HepG2 (cell line): ENCODE data around the gene EPB41L2. TPM values are rescaled to one million over a fixed set of nuclear protein-coding genes. Genes with fewer than 3 reads are reported as not detected.

ENCODE experiments used
- DPF2 ChIP-seq: sonication (generic); formaldehyde crosslinking; IDR thresholded peaks from 2 replicates; pipeline ENCODE4 v1.4.0; 2020; ENCODE audit warnings: mild to moderate bottlenecking, low read depth, missing genetic modification reagents, borderline replicate concordance
- ELF3 ChIP-seq: IDR thresholded peaks from 2 replicates; pipeline ENCODE4 v1.6.1; 2016; ENCODE audit warnings: missing genetic modification reagents, missing compliant biosample characterization
- HOXA5 ChIP-seq: sonication (generic); formaldehyde crosslinking; IDR thresholded peaks from 2 replicates; pipeline ENCODE4 v1.4.0; 2020; ENCODE audit warnings: missing genetic modification reagents
- IRF2 ChIP-seq: IDR thresholded peaks from 2 replicates; pipeline ENCODE4 v1.6.1; 2018; ENCODE audit warnings: missing genetic modification reagents, missing compliant biosample characterization
- KDM4B ChIP-seq: sonication (generic); formaldehyde crosslinking; IDR thresholded peaks from 2 replicates; pipeline ENCODE4 v1.4.0; 2020; ENCODE audit warnings: missing genetic modification reagents
- MIXL1 ChIP-seq: IDR thresholded peaks from 2 replicates; pipeline ENCODE4 v1.6.1; 2016
- MXD4 ChIP-seq: IDR thresholded peaks from 2 replicates; pipeline ENCODE4 v1.6.1; 2016; ENCODE audit warnings: mild to moderate bottlenecking, missing biosample characterization, missing genetic modification reagents
- PATZ1 ChIP-seq: sonication (generic); formaldehyde crosslinking; IDR thresholded peaks from 2 replicates; pipeline ENCODE4 v1.4.0; 2020; ENCODE audit warnings: missing genetic modification reagents
- RAD21 ChIP-seq: fragments of 450-650 bp; formaldehyde crosslinking; IDR thresholded peaks from 2 replicates; pipeline ENCODE4 v1.5.0; 2020; ENCODE audit warnings: mild to moderate bottlenecking
- SMAD3 ChIP-seq: sonication (generic); formaldehyde crosslinking; IDR thresholded peaks from 2 replicates; pipeline ENCODE4 v1.4.0; 2020; ENCODE audit warnings: missing genetic modification reagents
- SOX6 ChIP-seq, 2 experiments: fragments of 450-650 bp in 1 of 2; sonication (generic) in 1 of 2; formaldehyde crosslinking in 1 of 2; IDR thresholded peaks; 2 replicates each; pipeline versions ENCODE4 v1.4.0 to v1.6.1; 2017 to 2020; ENCODE audit warnings: antibody characterized with exemption in 1 of 2, mild to moderate bottlenecking in 1 of 2, missing genetic modification reagents in 1 of 2
- WIZ ChIP-seq: sonication (generic); formaldehyde crosslinking; IDR thresholded peaks from 2 replicates; pipeline ENCODE4 v1.5.1; 2020; ENCODE audit warnings: mild to moderate bottlenecking, missing genetic modification reagents
- ZBTB33 ChIP-seq: sonication (generic); formaldehyde crosslinking; IDR thresholded peaks from 2 replicates; pipeline ENCODE4 v1.4.0; 2020; ENCODE audit warnings: missing genetic modification reagents
- ZNF331 ChIP-seq: sonication (generic); formaldehyde crosslinking; IDR thresholded peaks from 2 replicates; pipeline ENCODE4 v1.4.0; 2020; ENCODE audit warnings: missing genetic modification reagents
- ZNF652 ChIP-seq: IDR thresholded peaks from 2 replicates; pipeline ENCODE4 v1.6.1; 2016; ENCODE audit warnings: low read depth, borderline replicate concordance
- polyA plus RNA-seq, 8 experiments: library from polyadenylated mRNA; depleted of rRNA in 3 of 8; stranded (reverse) in 7 of 8; unstranded in 1 of 8; fragments of >200 nt; fragmentation: Illumina TruSeq in 4 of 8; extraction: Trizol in 4 of 8; gene quantifications; 2 replicates each; pipeline versions ENCODE4 v1.2.1 to v1.2.3, GENCODE V29; 2011 to 2016; ENCODE audit warnings: low read depth in 4 of 8, missing spikeins in 1 of 8, mixed read lengths in 1 of 8; ENCODE audit not compliant: insufficient read depth in 1 of 8
- total RNA-seq, 5 experiments: library from RNA; depleted of rRNA; stranded (reverse); fragments of >200 nt; fragmentation: Illumina TruSeq; extraction: Trizol; gene quantifications; 2 replicates each; pipeline ENCODE4 v1.2.3, GENCODE V29; 2016; ENCODE audit warnings: low read depth in 1 of 5
- TF ChIP-seq, protein P1 (sequence below): sonication (generic); formaldehyde crosslinking; IDR thresholded peaks from 2 replicates; pipeline ENCODE4 v1.4.0; 2020; ENCODE audit warnings: missing genetic modification reagents
- TF ChIP-seq, protein P2 (sequence below): sonication (generic); formaldehyde crosslinking; IDR thresholded peaks from 2 replicates; pipeline ENCODE4 v1.4.0; 2020; ENCODE audit warnings: mild to moderate bottlenecking, missing genetic modification reagents

EPB41L2 gene
- total and polyA plus RNA-seq, 2 of the 13 experiments (the other 11 are each of a cell fraction or from before 2014, with no cell fraction given) = 41.7 to 56.4 TPM

GRCh38 chr6:130872250-130873095 is 190.6 kb downstream of the EPB41L2 start (continued):
- TF ChIP-seq DPF2 (CRISPR knock-in tag) = no peak
- 0 out of 2 replicates have a peak, but pooled peaks have one; percentile 64 for TF ChIP-seq HOXA5 (CRISPR knock-in tag)
- TF ChIP-seq, protein P1, sequence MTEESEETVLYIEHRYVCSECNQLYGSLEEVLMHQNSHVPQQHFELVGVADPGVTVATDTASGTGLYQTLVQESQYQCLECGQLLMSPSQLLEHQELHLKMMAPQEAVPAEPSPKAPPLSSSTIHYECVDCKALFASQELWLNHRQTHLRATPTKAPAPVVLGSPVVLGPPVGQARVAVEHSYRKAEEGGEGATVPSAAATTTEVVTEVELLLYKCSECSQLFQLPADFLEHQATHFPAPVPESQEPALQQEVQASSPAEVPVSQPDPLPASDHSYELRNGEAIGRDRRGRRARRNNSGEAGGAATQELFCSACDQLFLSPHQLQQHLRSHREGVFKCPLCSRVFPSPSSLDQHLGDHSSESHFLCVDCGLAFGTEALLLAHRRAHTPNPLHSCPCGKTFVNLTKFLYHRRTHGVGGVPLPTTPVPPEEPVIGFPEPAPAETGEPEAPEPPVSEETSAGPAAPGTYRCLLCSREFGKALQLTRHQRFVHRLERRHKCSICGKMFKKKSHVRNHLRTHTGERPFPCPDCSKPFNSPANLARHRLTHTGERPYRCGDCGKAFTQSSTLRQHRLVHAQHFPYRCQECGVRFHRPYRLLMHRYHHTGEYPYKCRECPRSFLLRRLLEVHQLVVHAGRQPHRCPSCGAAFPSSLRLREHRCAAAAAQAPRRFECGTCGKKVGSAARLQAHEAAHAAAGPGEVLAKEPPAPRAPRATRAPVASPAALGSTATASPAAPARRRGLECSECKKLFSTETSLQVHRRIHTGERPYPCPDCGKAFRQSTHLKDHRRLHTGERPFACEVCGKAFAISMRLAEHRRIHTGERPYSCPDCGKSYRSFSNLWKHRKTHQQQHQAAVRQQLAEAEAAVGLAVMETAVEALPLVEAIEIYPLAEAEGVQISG (CRISPR knock-in tag) = 0 out of 2 replicates have a peak, but pooled peaks have one; percentile 19
- TF ChIP-seq ZNF652 (CRISPR knock-in tag) = peak; percentile 8; the same call in 1 of the 2 replicates
- TF ChIP-seq SMAD3 (CRISPR knock-in tag) = 0 out of 2 replicates have a peak, but pooled peaks have one; percentile 38
- TF ChIP-seq MIXL1 (CRISPR knock-in tag) = peak; percentile 52; the same call in 1 of the 2 replicates
- 0 out of 2 replicates have a peak, but pooled peaks have one; percentile 16 for TF ChIP-seq ZNF331 (CRISPR knock-in tag)
- 0 out of 2 replicates have a peak, but pooled peaks have one; percentile 42 for TF ChIP-seq WIZ (CRISPR knock-in tag)
- TF ChIP-seq PATZ1 (CRISPR knock-in tag) = 0 out of 2 replicates have a peak, but pooled peaks have one; percentile 18
- TF ChIP-seq MXD4 (CRISPR knock-in tag) = 0 out of 2 replicates have a peak, but pooled peaks have one; percentile 20
- peak; percentile 77 for TF ChIP-seq RAD21
- peak; percentile 34; the same call in 1 of the 2 replicates for TF ChIP-seq ELF3 (CRISPR knock-in tag)
- 0 out of 2 replicates have a peak, but pooled peaks have one; percentile 24 for TF ChIP-seq KDM4B (CRISPR knock-in tag)
- 0 out of 2 replicates have a peak, but pooled peaks have one; percentile 17 for TF ChIP-seq ZBTB33 (CRISPR knock-in tag)
- no peak for TF ChIP-seq SOX6 (IDR thresholded peaks at IDR 0.05)
- peak; percentile 25; the same call in 1 of the 2 replicates for TF ChIP-seq SOX6 (CRISPR knock-in tag; IDR thresholded peaks at IDR 0.05)
- TF ChIP-seq IRF2 = peak; percentile 39; the same call in 1 of the 2 replicates
- TF ChIP-seq, protein P2, sequence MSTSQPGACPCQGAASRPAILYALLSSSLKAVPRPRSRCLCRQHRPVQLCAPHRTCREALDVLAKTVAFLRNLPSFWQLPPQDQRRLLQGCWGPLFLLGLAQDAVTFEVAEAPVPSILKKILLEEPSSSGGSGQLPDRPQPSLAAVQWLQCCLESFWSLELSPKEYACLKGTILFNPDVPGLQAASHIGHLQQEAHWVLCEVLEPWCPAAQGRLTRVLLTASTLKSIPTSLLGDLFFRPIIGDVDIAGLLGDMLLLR (CRISPR knock-in tag) = no peak
